ENCODE results near the gene KLHL24.
A peak's percentile ranks its signal among the peaks of the same experiment; 100 is the strongest.
"Not testable (repeated sequence)": the region's sequence is repeated elsewhere in the genome, so short reads cannot be mapped to it uniquely, and the experiment has no call there.

Gene KLHL24

DNA sequence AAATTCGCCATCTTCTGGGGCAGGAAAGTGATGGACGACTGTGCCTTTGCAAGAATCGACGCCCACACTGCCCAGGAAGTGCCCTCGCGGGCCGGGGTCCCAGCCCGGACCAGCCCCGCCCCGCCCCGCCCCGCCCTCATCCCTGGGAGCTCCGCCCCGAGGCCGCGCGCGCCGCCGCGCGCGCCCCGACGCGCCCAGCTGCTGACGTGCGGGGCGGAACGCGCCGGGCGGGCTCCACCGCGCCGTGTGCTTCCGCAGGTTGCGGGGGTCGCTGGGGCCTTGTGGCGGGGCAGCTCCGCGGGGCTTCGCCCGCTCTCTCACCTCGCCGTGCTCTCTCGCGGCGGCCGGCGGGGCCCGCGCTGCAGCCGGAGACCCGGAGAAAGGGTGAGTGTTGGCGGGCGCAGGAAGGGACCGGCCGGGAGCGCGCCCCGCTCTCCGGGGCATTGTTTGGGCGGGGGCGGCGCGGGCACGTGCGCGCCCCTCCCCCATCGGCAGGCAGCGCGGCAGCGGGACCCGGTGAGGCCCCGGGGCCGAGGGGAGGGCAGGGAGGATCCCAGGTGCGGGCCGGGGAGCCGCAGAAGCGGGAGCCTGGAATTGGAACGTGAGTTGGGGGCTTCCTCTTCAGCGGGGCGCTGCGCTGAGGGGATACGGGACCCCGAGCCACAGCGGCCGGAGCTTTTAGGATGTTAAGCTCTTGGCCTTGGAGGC is 62.3 kb downstream of the KLHL24 start, which contains the start of gene YEATS2:
TSS of gene YEATS2 (plus strand) at position 188 of the 708 bp plus-strand sequence. CDS start 17,366 bp downstream, outside the sequence.
- peak; percentile 75 for DNase-seq

- DNase-seq = peak; percentile 40
Measured at GRCh38 chr3:183698318-183698751, 62.9 kb downstream of the KLHL24 start.

DNA sequence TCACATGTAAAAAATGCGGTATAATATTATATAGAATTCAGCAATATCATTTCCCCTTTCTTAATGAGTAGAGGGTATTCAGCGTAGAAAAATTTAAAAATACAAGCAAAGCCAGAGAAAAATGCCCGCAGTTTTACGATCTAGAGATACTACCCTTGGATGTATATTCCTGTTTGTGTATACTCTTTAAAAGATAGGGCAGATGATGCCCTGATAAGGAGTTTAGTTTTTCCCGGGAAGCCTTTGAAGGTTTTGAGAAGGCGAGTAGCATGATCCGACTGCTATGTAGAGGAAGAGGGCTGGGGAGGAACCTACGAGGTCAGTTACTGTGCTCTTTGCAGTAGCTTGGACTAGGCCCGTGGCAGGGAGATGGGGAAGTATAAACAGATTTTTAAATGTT is 63.3 kb downstream of the KLHL24 start:
- DNase-seq = peak; percentile 37

DNA sequence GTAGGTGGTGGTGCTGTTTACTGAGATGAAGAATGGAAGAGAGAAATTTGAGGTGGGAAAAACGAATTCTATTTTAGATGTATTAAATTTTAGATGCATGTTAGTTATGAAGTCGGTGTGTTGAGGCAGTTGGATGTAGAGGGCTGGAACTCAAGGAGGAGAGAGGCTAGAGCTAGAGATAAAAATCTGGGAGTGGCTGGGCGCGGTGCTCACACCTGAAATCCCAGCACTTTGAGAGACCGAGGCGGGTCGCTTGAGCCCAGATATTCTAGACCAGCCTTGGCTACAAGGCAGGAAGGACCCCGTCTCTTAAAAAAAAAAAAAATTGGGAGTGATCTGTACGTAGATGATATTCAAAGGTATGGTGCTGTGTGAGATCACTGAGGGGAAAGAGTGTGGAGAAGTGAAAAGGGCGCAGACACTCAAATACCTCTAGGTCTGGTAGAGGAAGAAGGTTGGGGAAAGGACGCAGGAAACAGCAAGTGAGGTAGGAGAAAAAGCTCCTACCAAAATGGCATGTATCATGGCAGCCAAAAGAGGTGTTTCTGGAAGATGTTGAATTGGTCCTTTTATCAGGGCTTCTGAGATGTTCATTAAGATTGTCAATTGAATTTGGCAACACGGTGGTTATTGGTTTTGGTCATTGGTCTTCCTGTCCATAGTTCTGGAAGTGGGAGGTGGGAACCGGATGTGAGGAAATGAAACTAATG is 64.0 kb downstream of the KLHL24 start:
- DNase-seq = peak; percentile 39

DNA sequence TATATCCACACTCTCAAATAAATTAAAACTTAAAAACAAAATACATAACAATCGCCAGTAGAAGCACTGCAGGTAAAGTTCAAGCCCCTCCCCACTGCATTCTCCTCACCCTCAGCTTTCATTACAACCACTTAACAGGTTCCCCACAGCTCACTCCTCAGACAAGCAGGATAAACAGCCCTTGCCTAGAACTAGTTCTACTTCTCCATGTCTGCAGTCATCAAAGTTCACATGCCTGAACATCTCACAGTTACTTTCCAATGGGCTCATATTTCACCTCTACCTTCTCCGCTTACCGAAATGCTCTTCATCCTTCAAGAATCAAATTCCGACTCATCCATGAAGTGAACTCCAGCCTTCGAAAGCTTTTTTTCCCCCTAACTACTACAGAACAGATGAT is 66.3 kb downstream of the KLHL24 start:
- DNase-seq = no peak

GRCh38 chr3:183703892-183704291 is 68.5 kb downstream of the KLHL24 start:
- DNase-seq = not testable (repeated sequence)

- no peak for DNase-seq
Measured at GRCh38 chr3:183710231-183710630, 74.8 kb downstream of the KLHL24 start.

GRCh38 chr3:183711516-183711915 is 76.1 kb downstream of the KLHL24 start:
- DNase-seq = no peak

GRCh38 chr3:183714622-183715021 is 79.2 kb downstream of the KLHL24 start:
- DNase-seq = no peak

- no peak for DNase-seq
Measured at GRCh38 chr3:183718012-183718411, 82.6 kb downstream of the KLHL24 start.

DNA sequence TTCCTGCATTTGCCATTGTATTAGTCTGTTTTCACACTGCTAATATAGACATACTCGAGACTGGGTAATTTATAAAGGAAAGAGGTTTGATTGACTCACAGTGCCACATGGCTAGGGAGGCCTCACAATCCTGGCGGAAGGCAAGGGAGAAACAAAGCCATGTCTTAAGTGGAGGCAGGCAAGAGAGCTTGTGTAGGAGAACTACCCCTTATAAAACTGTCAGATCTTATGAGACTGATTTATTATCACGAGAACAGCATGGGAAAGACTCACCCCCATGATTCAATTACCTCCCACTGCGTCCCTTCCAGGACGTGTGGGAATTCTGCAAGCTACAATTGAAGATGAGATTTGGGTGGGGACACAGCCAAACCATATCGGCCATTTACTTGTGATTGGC is 90.0 kb downstream of the KLHL24 start:
- DNase-seq = no peak

DNA sequence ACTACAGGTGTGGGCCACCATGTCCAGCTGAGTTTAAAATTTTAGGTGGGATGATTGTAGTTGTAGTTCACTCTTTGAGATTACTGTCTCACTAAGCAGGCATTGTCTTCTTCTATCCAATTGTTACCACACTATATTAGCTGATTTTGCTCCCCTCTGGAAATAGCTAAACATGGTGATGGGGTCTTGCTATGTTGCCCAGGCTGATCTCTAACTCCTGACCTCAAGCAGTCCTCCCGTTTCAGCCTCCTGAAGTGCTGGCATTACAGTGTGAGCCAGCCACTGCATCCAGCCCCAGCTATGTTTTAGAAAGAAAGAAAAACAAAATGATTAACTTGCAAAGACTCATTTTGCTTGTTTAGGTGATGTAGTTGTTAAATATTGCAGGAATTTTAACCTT is 92.8 kb downstream of the KLHL24 start:
- no peak for DNase-seq

- no peak for DNase-seq
Measured at GRCh38 chr3:183730361-183730760, 94.9 kb downstream of the KLHL24 start.

GRCh38 chr3:183731611-183732010 is 96.2 kb downstream of the KLHL24 start:
- DNase-seq = no peak

- DNase-seq = no peak
Measured at GRCh38 chr3:183733553-183733952, 98.1 kb downstream of the KLHL24 start.
